ENCODE results near the gene DYRK1A. TPM values are rescaled to one million over a fixed set of nuclear protein-coding genes. Genes with fewer than 3 reads are reported as not detected.

The DYRK1A gene
- polyA plus RNA-seq, 1 donor from 2014 or later, result 94.8 TPM

DNA sequence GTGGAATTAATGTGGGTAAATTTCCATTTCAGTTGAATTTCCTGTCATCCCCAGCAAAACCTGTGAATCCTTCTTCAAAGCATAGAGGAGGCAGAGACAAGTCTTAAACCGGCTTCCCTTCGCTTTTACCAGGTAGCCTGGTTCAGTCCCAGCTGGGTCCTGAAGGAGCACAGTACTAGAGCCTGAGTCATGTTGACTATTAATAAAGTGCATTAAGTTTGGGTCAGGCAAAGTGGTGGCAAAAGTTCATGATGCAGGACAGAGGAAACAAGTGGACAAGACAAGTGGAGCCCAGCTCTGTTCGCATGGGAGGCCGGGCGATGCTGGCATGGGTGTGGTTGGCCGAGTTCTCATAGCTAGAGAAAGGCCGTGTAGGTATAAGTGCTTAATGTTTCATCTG, 150.4 kb downstream of the DYRK1A start:
- Histone ChIP-seq H2AFZ (ENCODE audit: low read depth, low read length) (no peak overlapping the region), H3F3A (ENCODE audit: insufficient read depth, low read length, poor library complexity, severe bottlenecking) (no peaks in the 10 kb centered on the region), H3K27ac (ENCODE audit: low read length) (no peak overlapping the region), H3K9ac (ENCODE audit: low read length) (no peak overlapping the region), H3K36me3 (ENCODE audit: insufficient read depth, low read length) (peaks cover 5% of the 10 kb centered on the region), H3K79me2 (replicated peaks; ENCODE audit: insufficient read depth, low read length) (no peaks in the 10 kb centered on the region), H3K9me3 (ENCODE audit: low read length) (no peaks in the 10 kb centered on the region), H3K4me2 (ENCODE audit: low read length) (no peak overlapping the region), H4K20me1 (ENCODE audit: insufficient read depth) (no peaks in the 10 kb centered on the region), H3K27me3 (ENCODE audit: insufficient read depth, low read depth, low read length) (no peaks in the 10 kb centered on the region), H3K4me3 (ENCODE audit: low read length) (no peak overlapping the region), H3K9me2 (ENCODE audit: insufficient read depth, low read length) (no peaks in the 10 kb centered on the region)
- TF ChIP-seq, protein P1, sequence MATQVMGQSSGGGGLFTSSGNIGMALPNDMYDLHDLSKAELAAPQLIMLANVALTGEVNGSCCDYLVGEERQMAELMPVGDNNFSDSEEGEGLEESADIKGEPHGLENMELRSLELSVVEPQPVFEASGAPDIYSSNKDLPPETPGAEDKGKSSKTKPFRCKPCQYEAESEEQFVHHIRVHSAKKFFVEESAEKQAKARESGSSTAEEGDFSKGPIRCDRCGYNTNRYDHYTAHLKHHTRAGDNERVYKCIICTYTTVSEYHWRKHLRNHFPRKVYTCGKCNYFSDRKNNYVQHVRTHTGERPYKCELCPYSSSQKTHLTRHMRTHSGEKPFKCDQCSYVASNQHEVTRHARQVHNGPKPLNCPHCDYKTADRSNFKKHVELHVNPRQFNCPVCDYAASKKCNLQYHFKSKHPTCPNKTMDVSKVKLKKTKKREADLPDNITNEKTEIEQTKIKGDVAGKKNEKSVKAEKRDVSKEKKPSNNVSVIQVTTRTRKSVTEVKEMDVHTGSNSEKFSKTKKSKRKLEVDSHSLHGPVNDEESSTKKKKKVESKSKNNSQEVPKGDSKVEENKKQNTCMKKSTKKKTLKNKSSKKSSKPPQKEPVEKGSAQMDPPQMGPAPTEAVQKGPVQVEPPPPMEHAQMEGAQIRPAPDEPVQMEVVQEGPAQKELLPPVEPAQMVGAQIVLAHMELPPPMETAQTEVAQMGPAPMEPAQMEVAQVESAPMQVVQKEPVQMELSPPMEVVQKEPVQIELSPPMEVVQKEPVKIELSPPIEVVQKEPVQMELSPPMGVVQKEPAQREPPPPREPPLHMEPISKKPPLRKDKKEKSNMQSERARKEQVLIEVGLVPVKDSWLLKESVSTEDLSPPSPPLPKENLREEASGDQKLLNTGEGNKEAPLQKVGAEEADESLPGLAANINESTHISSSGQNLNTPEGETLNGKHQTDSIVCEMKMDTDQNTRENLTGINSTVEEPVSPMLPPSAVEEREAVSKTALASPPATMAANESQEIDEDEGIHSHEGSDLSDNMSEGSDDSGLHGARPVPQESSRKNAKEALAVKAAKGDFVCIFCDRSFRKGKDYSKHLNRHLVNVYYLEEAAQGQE (IDR thresholded peaks at IDR 0.05; ENCODE audit: borderline replicate concordance), result no peak
- TF ChIP-seq SMC3 (conservative IDR thresholded peaks at IDR 0.05; ENCODE audit: poor library complexity) (no peak), TAF1 (IDR thresholded peaks at IDR 0.05; ENCODE audit: low read depth) (no peak), EP300 (conservative IDR thresholded peaks at IDR 0.05; ENCODE audit: poor library complexity, severe bottlenecking) (no peak), POLR2AphosphoS5 (IDR thresholded peaks at IDR 0.05) (no peak), EZH2 (IDR thresholded peaks at IDR 0.05; ENCODE audit: borderline replicate concordance, insufficient read depth, low read length, poor library complexity, severe bottlenecking) (no peak), MXI1 (conservative IDR thresholded peaks at IDR 0.05; ENCODE audit: poor library complexity, severe bottlenecking) (no peak), RAD21 (conservative IDR thresholded peaks at IDR 0.05) (no peak)
- TF ChIP-seq, protein P2, sequence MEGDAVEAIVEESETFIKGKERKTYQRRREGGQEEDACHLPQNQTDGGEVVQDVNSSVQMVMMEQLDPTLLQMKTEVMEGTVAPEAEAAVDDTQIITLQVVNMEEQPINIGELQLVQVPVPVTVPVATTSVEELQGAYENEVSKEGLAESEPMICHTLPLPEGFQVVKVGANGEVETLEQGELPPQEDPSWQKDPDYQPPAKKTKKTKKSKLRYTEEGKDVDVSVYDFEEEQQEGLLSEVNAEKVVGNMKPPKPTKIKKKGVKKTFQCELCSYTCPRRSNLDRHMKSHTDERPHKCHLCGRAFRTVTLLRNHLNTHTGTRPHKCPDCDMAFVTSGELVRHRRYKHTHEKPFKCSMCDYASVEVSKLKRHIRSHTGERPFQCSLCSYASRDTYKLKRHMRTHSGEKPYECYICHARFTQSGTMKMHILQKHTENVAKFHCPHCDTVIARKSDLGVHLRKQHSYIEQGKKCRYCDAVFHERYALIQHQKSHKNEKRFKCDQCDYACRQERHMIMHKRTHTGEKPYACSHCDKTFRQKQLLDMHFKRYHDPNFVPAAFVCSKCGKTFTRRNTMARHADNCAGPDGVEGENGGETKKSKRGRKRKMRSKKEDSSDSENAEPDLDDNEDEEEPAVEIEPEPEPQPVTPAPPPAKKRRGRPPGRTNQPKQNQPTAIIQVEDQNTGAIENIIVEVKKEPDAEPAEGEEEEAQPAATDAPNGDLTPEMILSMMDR (IDR thresholded peaks at IDR 0.05; ENCODE audit: poor library complexity, severe bottlenecking), result no peak

DNA sequence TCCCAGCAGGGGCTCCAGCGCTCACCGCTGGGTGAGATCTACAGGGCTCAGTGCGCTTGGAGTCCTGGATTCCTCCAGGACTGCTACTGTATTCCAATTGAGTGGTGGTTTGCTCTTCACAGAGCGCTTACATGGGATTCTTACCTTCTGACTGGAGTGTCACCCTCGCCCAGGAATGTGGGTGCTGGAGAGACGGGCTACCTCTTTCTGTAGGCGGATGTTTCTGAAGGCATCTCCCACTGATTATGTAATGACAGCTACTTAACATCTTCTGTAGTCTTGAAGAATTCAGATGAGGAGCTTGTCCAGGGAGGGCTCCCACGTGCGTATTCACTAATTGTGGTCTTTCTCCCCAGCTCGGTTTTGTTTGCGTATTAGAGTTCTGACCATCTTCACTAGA, 154.2 kb downstream of the DYRK1A start:
- Histone ChIP-seq H3K27ac (ENCODE audit: low read length) (no peak overlapping the region), H2AFZ (ENCODE audit: low read depth, low read length) (no peak overlapping the region), H3K4me3 (ENCODE audit: low read length) (no peak overlapping the region), H3K4me2 (ENCODE audit: low read length) (no peak overlapping the region), H3K9me3 (ENCODE audit: low read length) (no peaks in the 10 kb centered on the region), H3K79me2 (replicated peaks; ENCODE audit: insufficient read depth, low read length) (no peaks in the 10 kb centered on the region), H3F3A (ENCODE audit: insufficient read depth, low read length, poor library complexity, severe bottlenecking) (no peaks in the 10 kb centered on the region), H3K9me2 (ENCODE audit: insufficient read depth, low read length) (no peaks in the 10 kb centered on the region), H4K20me1 (ENCODE audit: insufficient read depth) (no peaks in the 10 kb centered on the region), H3K27me3 (ENCODE audit: insufficient read depth, low read depth, low read length) (no peaks in the 10 kb centered on the region), H3K9ac (ENCODE audit: low read length) (no peak overlapping the region), H3K36me3 (ENCODE audit: insufficient read depth, low read length) (peaks cover 4% of the 10 kb centered on the region)
- TF ChIP-seq RAD21 (conservative IDR thresholded peaks at IDR 0.05) (no peak), EP300 (conservative IDR thresholded peaks at IDR 0.05; ENCODE audit: poor library complexity, severe bottlenecking) (no peak), MXI1 (conservative IDR thresholded peaks at IDR 0.05; ENCODE audit: poor library complexity, severe bottlenecking) (no peak), EZH2 (IDR thresholded peaks at IDR 0.05; ENCODE audit: borderline replicate concordance, insufficient read depth, low read length, poor library complexity, severe bottlenecking) (no peak), POLR2AphosphoS5 (IDR thresholded peaks at IDR 0.05) (no peak), SMC3 (conservative IDR thresholded peaks at IDR 0.05; ENCODE audit: poor library complexity) (no peak), TAF1 (IDR thresholded peaks at IDR 0.05; ENCODE audit: low read depth) (no peak)
- TF ChIP-seq, protein P1 (IDR thresholded peaks at IDR 0.05; ENCODE audit: borderline replicate concordance), result no peak
- TF ChIP-seq, protein P2 (IDR thresholded peaks at IDR 0.05; ENCODE audit: poor library complexity, severe bottlenecking), result no peak
